H1 (cell line): ENCODE measurements around the gene PPM1K. TPM values are rescaled to one million over a fixed set of nuclear protein-coding genes. Genes with fewer than 3 reads are reported as not detected.

Experiments used
- CTCF ChIA-PET: fragments of 300-600 bp; sonication (Branson Sonifier 250); formaldehyde crosslinking; loops from one replicate; lab custom pipeline; 2021; ENCODE audit not compliant: partially characterized antibody; lab: Charles Lee
- POLR2A ChIA-PET: fragments of 300-600 bp; sonication (Branson Sonifier 250); formaldehyde crosslinking; loops from one replicate; lab custom pipeline; 2021; ENCODE audit warnings: inconsistent platforms; ENCODE audit not compliant: partially characterized antibody; lab: Charles Lee
- DNase-seq, 2 experiments: peaks; one replicate each; pipeline versions ENCODE4 v3.0.0 to v3.0.0-alpha.2; 2010 to 2022; ENCODE audit warnings: low spot score in 2 of 2, low read depth in 1 of 2, mixed read lengths in 1 of 2
- FAIRE-seq: peaks from 2 replicates; lab custom pipeline; 2011; peaks lifted over from hg19 to GRCh38; lab: Jason Lieb, UNC
- H2AFZ ChIP-seq: 2 replicates; pipeline ENCODE4 v1.8.1; 2012; ENCODE audit warnings: low read length, inconsistent platforms
- H2AK5ac ChIP-seq: 2 replicates; pipeline ENCODE4 v1.6.1; 2013; ENCODE audit warnings: low read depth, low read length
- H2BK120ac ChIP-seq: replicated peaks from 2 replicates; pipeline ENCODE3; 2013; ENCODE audit warnings: low read depth, low read length, inconsistent platforms
- H2BK12ac ChIP-seq: 2 replicates; pipeline ENCODE4 v1.6.1; 2013; ENCODE audit warnings: low read depth, low read length
- H2BK15ac ChIP-seq: 2 replicates; pipeline ENCODE4 v1.6.1; 2013; ENCODE audit warnings: low read length
- H2BK20ac ChIP-seq: 2 replicates; pipeline ENCODE4 v1.6.1; 2013; ENCODE audit warnings: low read length
- H2BK5ac ChIP-seq: 2 replicates; pipeline ENCODE4 v1.6.1; 2013; ENCODE audit warnings: low read depth, low read length
- H3K14ac ChIP-seq: 2 replicates; pipeline ENCODE4 v1.6.1; 2013; ENCODE audit warnings: inconsistent platforms; ENCODE audit not compliant: insufficient read length
- H3K18ac ChIP-seq: 2 replicates; pipeline ENCODE4 v1.6.1; 2013; ENCODE audit warnings: low read length; ENCODE audit errors: extremely low read depth
- H3K23ac ChIP-seq: 2 replicates; pipeline ENCODE4 v1.6.1; 2013; ENCODE audit warnings: inconsistent platforms; ENCODE audit not compliant: insufficient read length
- H3K23me2 ChIP-seq: 2 replicates; pipeline ENCODE4 v1.6.1; 2013; ENCODE audit warnings: low read depth, low read length
- H3K27ac ChIP-seq: 2 replicates; pipeline ENCODE4 v1.6.1; 2011; ENCODE audit warnings: low read depth, low read length, inconsistent platforms
- H3K27me3 ChIP-seq, 4 experiments: replicated peaks in 1 of 4; 1 replicate in 1 of 4; 2 replicates in 3 of 4; pipeline versions ENCODE4 v1.6.1 to v1.8.1; 2011 to 2013; ENCODE audit warnings: low read length in 3 of 4, mild to moderate bottlenecking in 3 of 4, inconsistent platforms in 2 of 4, mixed read lengths in 2 of 4, moderate library complexity in 1 of 4; ENCODE audit not compliant: control insufficient read depth in 3 of 4, insufficient read depth in 3 of 4; ENCODE audit errors: extremely low read depth in 1 of 4
- H3K36me3 ChIP-seq, 4 experiments: 2 replicates each; pipeline versions ENCODE4 v1.6.1 to v1.8.1; 2011 to 2013; ENCODE audit warnings: mild to moderate bottlenecking in 4 of 4, low read length in 3 of 4, moderate library complexity in 2 of 4, control low read depth in 1 of 4, inconsistent platforms in 1 of 4; ENCODE audit not compliant: insufficient read depth in 4 of 4, control insufficient read depth in 2 of 4
- H3K4ac ChIP-seq: replicated peaks from 2 replicates; pipeline ENCODE3; 2013; ENCODE audit warnings: low read length, low read depth, mixed read lengths, inconsistent platforms; ENCODE audit not compliant: insufficient read length
- H3K4me1 ChIP-seq, 4 experiments: replicated peaks in 1 of 4; 1 replicate in 1 of 4; 2 replicates in 3 of 4; pipeline versions ENCODE4 v1.6.1 to v1.8.1; 2011 to 2013; ENCODE audit warnings: low read length in 3 of 4, inconsistent platforms in 2 of 4, mixed read lengths in 1 of 4; ENCODE audit not compliant: insufficient read depth in 4 of 4, control insufficient read depth in 3 of 4
- H3K4me2 ChIP-seq, 2 experiments: 2 replicates each; pipeline versions ENCODE4 v1.6.1 to v1.8.1; 2011 to 2013; ENCODE audit warnings: low read depth in 2 of 2, low read length in 2 of 2, control low read depth in 1 of 2, inconsistent platforms in 1 of 2, mild to moderate bottlenecking in 1 of 2; ENCODE audit not compliant: insufficient read depth in 1 of 2
- H3K4me3 ChIP-seq, 4 experiments: fragments of 200-600, 300-600 bp in 1 of 4; sonication (generic), shearing (Covaris generic), sonication (Bioruptor Twin) in 1 of 4; 2 replicates each; pipeline versions ENCODE4 v1.5.1 to v1.8.1; 2011 to 2016; ENCODE audit warnings: low read length in 4 of 4, low read depth in 3 of 4, control low read depth in 2 of 4, inconsistent platforms in 2 of 4, mild to moderate bottlenecking in 2 of 4, mixed read lengths in 1 of 4, moderate library complexity in 1 of 4; ENCODE audit not compliant: insufficient read depth in 2 of 4; ENCODE audit errors: extremely low read depth in 1 of 4
- H3K56ac ChIP-seq: replicated peaks from 2 replicates; pipeline ENCODE3; 2013; ENCODE audit warnings: low read depth, mild to moderate bottlenecking, mixed read lengths, low read length, inconsistent platforms; ENCODE audit not compliant: insufficient read length
- H3K79me1 ChIP-seq: 2 replicates; pipeline ENCODE4 v1.6.1; 2013; ENCODE audit warnings: low read depth, low read length, control low read depth
- H3K79me2 ChIP-seq, 2 experiments: 2 replicates each; pipeline versions ENCODE4 v1.6.1 to v1.8.1; 2012 to 2013; ENCODE audit warnings: low read length in 2 of 2, mild to moderate bottlenecking in 2 of 2, inconsistent platforms in 1 of 2; ENCODE audit not compliant: insufficient read depth in 2 of 2, control insufficient read depth in 1 of 2
- H3K9ac ChIP-seq, 4 experiments: replicated peaks in 1 of 4; 1 replicate in 1 of 4; 2 replicates in 3 of 4; pipeline versions ENCODE4 v1.6.1 to v1.8.1; 2011 to 2013; ENCODE audit warnings: low read depth in 3 of 4, low read length in 3 of 4, control low read depth in 2 of 4, mild to moderate bottlenecking in 2 of 4, moderate library complexity in 2 of 4, inconsistent platforms in 1 of 4; ENCODE audit errors: extremely low read depth in 1 of 4
- H3K9me3 ChIP-seq, 2 experiments: 2 replicates each; pipeline versions ENCODE4 v1.6.1 to v1.8.1; 2012 to 2013; ENCODE audit warnings: mild to moderate bottlenecking in 2 of 2, moderate library complexity in 2 of 2, control low read depth in 1 of 2, inconsistent platforms in 1 of 2, low read depth in 1 of 2, low read length in 1 of 2, mixed read lengths in 1 of 2; ENCODE audit not compliant: insufficient read depth in 2 of 2
- H4K20me1 ChIP-seq, 2 experiments: replicated peaks in 1 of 2; 2 replicates each; pipeline versions ENCODE3 to v1.8.1; 2011 to 2013; ENCODE audit warnings: inconsistent platforms in 2 of 2, low read length in 2 of 2, mild to moderate bottlenecking in 1 of 2; ENCODE audit not compliant: insufficient read depth in 2 of 2, control insufficient read depth in 1 of 2
- H4K5ac ChIP-seq: 2 replicates; pipeline ENCODE4 v1.6.1; 2013; ENCODE audit warnings: low read length, low read depth, mixed read lengths, inconsistent platforms; ENCODE audit not compliant: insufficient read length
- H4K8ac ChIP-seq: 2 replicates; pipeline ENCODE4 v1.8.0; 2013; ENCODE audit warnings: mild to moderate bottlenecking, moderate library complexity, low read length, inconsistent platforms; ENCODE audit not compliant: insufficient read depth; ENCODE audit errors: extremely low read depth
- H4K91ac ChIP-seq: replicated peaks from 2 replicates; pipeline ENCODE3; 2013; ENCODE audit warnings: low read length, mixed read lengths, inconsistent platforms; ENCODE audit not compliant: insufficient read length
- CHD1 ChIP-seq: IDR thresholded peaks from 2 replicates; pipeline ENCODE4 v1.6.1; 2012; ENCODE audit warnings: low read depth, low read length, improper control_type of control experiment
- CHD2 ChIP-seq: IDR thresholded peaks from 2 replicates; pipeline ENCODE4 v1.6.1; 2012; ENCODE audit warnings: low read length, improper control_type of control experiment
- HDAC6 ChIP-seq: IDR thresholded peaks from one replicate; pipeline ENCODE4 v1.7.1; 2012; ENCODE audit warnings: low read depth, mild to moderate bottlenecking, inconsistent platforms, low read length, moderate library complexity
- KDM1A ChIP-seq: fragments of 200-600, 300-600 bp; sonication (generic); IDR thresholded peaks from 2 replicates; pipeline ENCODE4 v1.7.1; 2016; ENCODE audit warnings: mild to moderate bottlenecking, low read length, borderline replicate concordance
- KDM4A ChIP-seq: IDR thresholded peaks from one replicate; pipeline ENCODE4 v1.7.1; 2012; ENCODE audit warnings: low read depth, mild to moderate bottlenecking, moderate library complexity, low read length, inconsistent platforms; ENCODE audit not compliant: severe bottlenecking
- MAFK ChIP-seq: IDR thresholded peaks from 2 replicates; pipeline ENCODE4 v1.6.1; 2012; ENCODE audit warnings: low read depth, mild to moderate bottlenecking, improper control_type of control experiment, low read length
- POLR2A ChIP-seq, 2 experiments: IDR thresholded peaks; 1 replicate in 1 of 2; 2 replicates in 1 of 2; pipeline ENCODE4 v1.6.1; 2011; ENCODE audit warnings: low read depth in 2 of 2, low read length in 2 of 2, mild to moderate bottlenecking in 2 of 2; ENCODE audit errors: control extremely low read depth in 1 of 2
- POLR2AphosphoS5 ChIP-seq: IDR thresholded peaks from 2 replicates; pipeline ENCODE4 v1.6.1; 2011; ENCODE audit warnings: low read depth, low read length
- RFX5 ChIP-seq: IDR thresholded peaks from 2 replicates; pipeline ENCODE4 v1.6.1; 2011; ENCODE audit warnings: low read depth, low read length, improper control_type of control experiment, borderline replicate concordance
- SP1 ChIP-seq: IDR thresholded peaks from 2 replicates; pipeline ENCODE4 v1.6.1; 2011; ENCODE audit warnings: low read depth, low read length
- SRF ChIP-seq: IDR thresholded peaks from 2 replicates; pipeline ENCODE4 v1.6.1; 2011; ENCODE audit warnings: mild to moderate bottlenecking, low read depth, low read length, moderate library complexity
- TBP ChIP-seq: IDR thresholded peaks from 2 replicates; pipeline ENCODE4 v1.6.1; 2011; ENCODE audit warnings: low read depth, low read length, improper control_type of control experiment
- USF2 ChIP-seq: IDR thresholded peaks from 2 replicates; pipeline ENCODE4 v1.6.1; 2011; ENCODE audit warnings: low read length, improper control_type of control experiment
- WGBS, 2 experiments: shearing (Covaris generic) in 1 of 2; methylation state at CpG; one replicate each; pipeline versions ENCODE4 v1.1.6 to v1.1.7; 2013 to 2015; ENCODE audit warnings: low lambda C conversion rate in 2 of 2, mixed read lengths in 2 of 2, inconsistent platforms in 1 of 2, low coverage in 1 of 2, missing lambda C conversion rate in 1 of 2; ENCODE audit not compliant: insufficient replicate concordance in 2 of 2, insufficient coverage in 1 of 2, insufficient read length in 1 of 2; ENCODE audit errors: extremely low coverage in 1 of 2, missing lambda C conversion rate in 1 of 2; 5-methylcytosine and 5-hydroxymethylcytosine counted together
- polyA plus RNA-seq, 7 experiments: library from polyadenylated mRNA; depleted of rRNA in 3 of 7; stranded (reverse) in 5 of 7; unstranded in 2 of 7; fragments of >200 nt in 5 of 7; fragments of 200-250 nt in 2 of 7; gene quantifications; 1 replicate in 5 of 7; 2 replicates in 1 of 7; 4 replicates in 1 of 7; pipeline versions ENCODE4 v1.2.1 to v1.2.3, GENCODE V29; 2011 to 2013; ENCODE audit warnings: missing spikeins in 2 of 7, mixed read lengths in 2 of 7
- total RNA-seq: library from RNA; stranded (reverse); fragmentation: NEBNext Ultra II Directional; extraction: Animal tissue kit (Norgen Biotek cat#: 25700); gene quantifications from 2 replicates; pipeline ENCODE4 v1.2.1, GENCODE V29; 2021

The PPM1K gene
- total and polyA plus RNA-seq, 2 of the 8 experiments (the other 6 are each of a cell fraction or from before 2014, with no cell fraction given), result 4.2 to 10.7 TPM

- Histone ChIP-seq H3K14ac (no peak overlapping the region), H3K4me1 (no peaks in the 10 kb centered on the region), H2BK12ac (no peak overlapping the region), H4K20me1 (no peaks in the 10 kb centered on the region), H3K36me3 (peaks cover 0 to 22% (median 4%) of the 10 kb centered on the region in 4 experiments; a peak in 4 of 8 replicates), H2BK15ac (no peak overlapping the region), H3K27ac (no peak overlapping the region), H2AK5ac (no peak overlapping the region), H4K8ac (no peak overlapping the region), H4K5ac (no peak overlapping the region), H2BK20ac (no peak overlapping the region), H3K23me2 (no peaks in the 10 kb centered on the region), H3K79me1 (no peaks in the 10 kb centered on the region), H4K91ac (no peak overlapping the region), H3K79me2 (no peaks in the 10 kb centered on the region), H3K4ac (no peak overlapping the region), H2AFZ (no peak overlapping the region), H3K23ac (no peak overlapping the region), H3K27me3 (no peaks in the 10 kb centered on the region; a peak in 1 of 7 replicates), H3K18ac (no peak overlapping the region), H3K9me3 (peaks cover 20% of the 10 kb centered on the region in 2 experiments), H2BK120ac (no peak overlapping the region), H3K4me3 (no peak overlapping the region), H3K56ac (no peak overlapping the region), H2BK5ac (no peak overlapping the region), H3K9ac (no peak overlapping the region), H3K4me2 (no peak overlapping the region)
- ChIA-PET CTCF (no interaction called here), POLR2A (no interaction called here)
- peak; percentile 93 for FAIRE-seq
- 88% methylated on average over 8 of the region's 8 CpGs; no CpG with 5 or more reads in 1 of the 2 experiments for WGBS, 2 experiments
- DNase-seq, result no peak
- TF ChIP-seq POLR2AphosphoS5, result no peak
- TF ChIP-seq CHD2, result no peak
- TF ChIP-seq TBP, result no peak
- no peak for TF ChIP-seq RFX5
- no peak for TF ChIP-seq MAFK
- TF ChIP-seq SP1, result no peak
- TF ChIP-seq POLR2A (IDR thresholded peaks at IDR 0.05; ENCODE audit: control extremely low read depth in 1 of 2, low read depth in 2 of 2, low read length in 2 of 2), result no peak
- TF ChIP-seq HDAC6, result no peak
- no peak for TF ChIP-seq KDM4A
- TF ChIP-seq KDM1A, result no peak
- TF ChIP-seq USF2, result no peak
- no peak for TF ChIP-seq SRF
- no peak for TF ChIP-seq CHD1
Observed at GRCh38 chr4:88276952-88277710, 7.2 kb downstream of the PPM1K start.
